GM23338 (cell line): ENCODE data around the gene PIAS1. TPM values are rescaled to one million over a fixed set of nuclear protein-coding genes. Genes with fewer than 3 reads are reported as not detected.

ENCODE experiments used
- ATAC-seq: fragments of 200-7000 bp; cut with Tn5 transposase; 3 replicates; pipeline ENCODE4 v1.9.1; 2020
- DNase-seq: peaks from one replicate; pipeline ENCODE4 v3.0.0-alpha.2; 2015; ENCODE audit warnings: low spot score
- H2AFZ ChIP-seq: fragments of 200-600 bp; sonication (generic); 2 replicates; pipeline ENCODE4 v1.8.0; 2016; ENCODE audit warnings: antibody characterized with exemption, mild to moderate bottlenecking, moderate library complexity
- H3F3A ChIP-seq: fragments of 200-600 bp; sonication (generic); replicated peaks from 2 replicates; pipeline ENCODE4 v1.8.0; 2017; ENCODE audit warnings: antibody characterized with exemption, mixed run types, low read depth
- H3K27ac ChIP-seq: fragments of 200-600 bp; sonication (generic); 2 replicates; pipeline ENCODE4 v1.6.1; 2016; ENCODE audit warnings: low read depth
- H3K27me3 ChIP-seq: fragments of 200-600 bp; sonication (generic); 2 replicates; pipeline ENCODE4 v1.8.0; 2016; ENCODE audit warnings: mild to moderate bottlenecking, mixed run types, moderate library complexity; ENCODE audit not compliant: insufficient read depth
- H3K36me3 ChIP-seq: fragments of 200-600 bp; sonication (generic); 2 replicates; pipeline ENCODE4 v1.8.0; 2016; ENCODE audit warnings: mild to moderate bottlenecking; ENCODE audit not compliant: insufficient read depth
- H3K4me1 ChIP-seq: fragments of 200-600 bp; sonication (generic); 2 replicates; pipeline ENCODE4 v1.8.0; 2016; ENCODE audit warnings: mild to moderate bottlenecking, moderate library complexity; ENCODE audit not compliant: insufficient read depth
- H3K4me2 ChIP-seq: fragments of 200-600 bp; sonication (generic); 2 replicates; pipeline ENCODE4 v1.7.1; 2017; ENCODE audit warnings: mixed run types
- H3K4me3 ChIP-seq: fragments of 200-600 bp; sonication (generic); 2 replicates; pipeline ENCODE4 v1.6.1; 2016; ENCODE audit warnings: mixed run types
- H3K79me2 ChIP-seq: fragments of 200-600 bp; sonication (generic); replicated peaks from 2 replicates; pipeline ENCODE4 v1.8.0; 2017; ENCODE audit warnings: mild to moderate bottlenecking; ENCODE audit not compliant: insufficient read depth
- H3K9me2 ChIP-seq: fragments of 200-600 bp; sonication (generic); 2 replicates; pipeline ENCODE4 v1.8.0; 2017; ENCODE audit not compliant: insufficient read depth
- H4K20me1 ChIP-seq: fragments of 200-600 bp; sonication (generic); replicated peaks from 2 replicates; pipeline ENCODE4 v1.8.0; 2017; ENCODE audit warnings: mild to moderate bottlenecking; ENCODE audit not compliant: insufficient read depth
- H3K27ac Mint-ChIP-seq: 2 replicates; pipeline ENCODE4 v1.8.0; 2020; ENCODE audit warnings: inconsistent platforms, mild to moderate bottlenecking, moderate library complexity, mixed read lengths
- H3K27me3 Mint-ChIP-seq: 3 replicates; pipeline ENCODE4 v1.8.0; 2022; ENCODE audit warnings: low read depth, mild to moderate bottlenecking, moderate library complexity, mixed read lengths, inconsistent platforms; ENCODE audit not compliant: insufficient read depth, poor library complexity
- H3K36me3 Mint-ChIP-seq: 3 replicates; pipeline ENCODE4 v1.8.0; 2021; ENCODE audit warnings: low read depth, mild to moderate bottlenecking, inconsistent platforms, moderate library complexity, mixed read lengths
- H3K4me1 Mint-ChIP-seq: 3 replicates; pipeline ENCODE4 v1.8.0; 2020; ENCODE audit warnings: mild to moderate bottlenecking, inconsistent platforms, mixed read lengths
- H3K4me3 Mint-ChIP-seq: 3 replicates; pipeline ENCODE4 v1.8.0; 2021; ENCODE audit warnings: moderate library complexity, mild to moderate bottlenecking, inconsistent platforms, mixed read lengths
- H3K9me3 Mint-ChIP-seq: 3 replicates; pipeline ENCODE4 v1.8.0; 2020; ENCODE audit warnings: moderate library complexity, mild to moderate bottlenecking, inconsistent platforms, mixed read lengths
- CREB1 ChIP-seq: fragments of 250-450 bp; sonication (Bioruptor Pico); IDR thresholded peaks from 2 replicates; pipeline ENCODE4 v1.5.0; 2020; ENCODE audit warnings: low read depth, mild to moderate bottlenecking, moderate library complexity
- EZH2 ChIP-seq: fragments of 200-600 bp; sonication (generic); IDR thresholded peaks from one replicate; pipeline ENCODE4 v1.8.0; 2017; ENCODE audit warnings: antibody characterized with exemption, mild to moderate bottlenecking, low read depth; ENCODE audit not compliant: unreplicated experiment
- JUNB ChIP-seq: IDR thresholded peaks from one replicate; pipeline ENCODE4 v1.6.1; 2016; ENCODE audit warnings: antibody characterized with exemption; ENCODE audit not compliant: unreplicated experiment
- NANOG ChIP-seq: IDR thresholded peaks from 2 replicates; pipeline ENCODE4 v1.6.1; 2016; ENCODE audit warnings: antibody characterized with exemption, borderline replicate concordance
- POLR2AphosphoS5 ChIP-seq: IDR thresholded peaks from 2 replicates; pipeline ENCODE4 v1.6.1; 2016; ENCODE audit warnings: antibody characterized with exemption, low read depth
- STAT1 ChIP-seq: IDR thresholded peaks from one replicate; pipeline ENCODE4 v1.6.1; 2016; ENCODE audit warnings: antibody characterized with exemption; ENCODE audit not compliant: unreplicated experiment
- ZNF331 ChIP-seq: fragments of 250-450 bp; sonication (Bioruptor Pico); IDR thresholded peaks from 2 replicates; pipeline ENCODE4 v1.5.0; 2020; ENCODE audit warnings: low read depth, mild to moderate bottlenecking, moderate library complexity
- polyA plus RNA-seq: library from polyadenylated mRNA; unstranded; fragments of >200 nt; fragmentation: Nextera tagmentation; extraction: Ambion mirVana; gene quantifications from 2 replicates; pipeline ENCODE4 v1.2.1, GENCODE V29; 2016
- total RNA-seq: library from RNA; depleted of rRNA; stranded (reverse); fragments of >200 nt; shearing (Covaris generic); gene quantifications from 2 replicates; pipeline ENCODE4 v1.2.3, GENCODE V29; 2014
- TF ChIP-seq, protein P1 (sequence below): IDR thresholded peaks from one replicate; pipeline ENCODE4 v1.6.1; 2018; ENCODE audit warnings: antibody characterized with exemption; ENCODE audit not compliant: unreplicated experiment
- TF ChIP-seq, protein P2 (sequence below): IDR thresholded peaks from 2 replicates; pipeline ENCODE4 v1.6.1; 2016; ENCODE audit warnings: antibody characterized with exemption
- TF ChIP-seq, protein P3 (sequence below), 2 experiments: fragments of 200-600 bp in 1 of 2; sonication (generic) in 1 of 2; conservative IDR thresholded peaks; 2 replicates each; pipeline versions ENCODE4 v1.5.1 to v1.6.1; 2016 to 2017; ENCODE audit warnings: antibody characterized with exemption in 2 of 2, low read depth in 2 of 2, mild to moderate bottlenecking in 2 of 2, moderate library complexity in 1 of 2

PIAS1 gene
- total and polyA plus RNA-seq, 2 experiments from 2014 or later: 30.7 to 32.1 TPM

DNA sequence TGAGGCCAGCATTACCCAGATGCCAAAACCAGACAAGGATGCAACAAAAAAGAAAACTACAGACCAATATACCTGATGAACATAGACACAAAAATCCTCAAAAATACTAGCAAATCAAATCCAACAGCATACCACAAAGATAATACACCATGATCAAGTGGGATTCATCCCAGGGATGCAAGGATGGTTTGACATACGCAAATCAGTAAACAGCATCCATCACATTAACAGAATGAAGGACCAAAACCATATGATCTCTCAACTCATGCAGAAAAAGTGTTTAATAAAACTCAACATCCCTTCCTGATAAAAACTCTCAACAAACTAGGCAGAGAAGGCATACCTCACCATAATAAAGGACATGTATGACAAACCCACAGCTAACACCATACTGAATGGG lies 14.0 kb upstream of the PIAS1 start:
- Histone ChIP-seq H3K27me3 (no peaks in the 10 kb centered on the region), H3F3A (no peaks in the 10 kb centered on the region), H3K27ac (no peak overlapping the region), H3K36me3 (no peaks in the 10 kb centered on the region), H3K4me3 (no peak overlapping the region), H3K4me1 (no peaks in the 10 kb centered on the region), H4K20me1 (no peaks in the 10 kb centered on the region), H3K4me2 (no peak overlapping the region), H2AFZ (no peak overlapping the region), H3K9me2 (no peaks in the 10 kb centered on the region), H3K79me2 (no peaks in the 10 kb centered on the region)
- Mint-ChIP-seq H3K36me3 (no peaks in the 10 kb centered on the region), H3K4me3 (no peak overlapping the region), H3K9me3 (peaks cover 4% of the 10 kb centered on the region; the same call in 2 of the 3 replicates), H3K27me3 (no peaks in the 10 kb centered on the region), H3K27ac (no peak overlapping the region), H3K4me1 (no peaks in the 10 kb centered on the region)
- DNase-seq (no peak), ATAC-seq (no peak)
- TF ChIP-seq STAT1: no peak
- TF ChIP-seq, protein P1, sequence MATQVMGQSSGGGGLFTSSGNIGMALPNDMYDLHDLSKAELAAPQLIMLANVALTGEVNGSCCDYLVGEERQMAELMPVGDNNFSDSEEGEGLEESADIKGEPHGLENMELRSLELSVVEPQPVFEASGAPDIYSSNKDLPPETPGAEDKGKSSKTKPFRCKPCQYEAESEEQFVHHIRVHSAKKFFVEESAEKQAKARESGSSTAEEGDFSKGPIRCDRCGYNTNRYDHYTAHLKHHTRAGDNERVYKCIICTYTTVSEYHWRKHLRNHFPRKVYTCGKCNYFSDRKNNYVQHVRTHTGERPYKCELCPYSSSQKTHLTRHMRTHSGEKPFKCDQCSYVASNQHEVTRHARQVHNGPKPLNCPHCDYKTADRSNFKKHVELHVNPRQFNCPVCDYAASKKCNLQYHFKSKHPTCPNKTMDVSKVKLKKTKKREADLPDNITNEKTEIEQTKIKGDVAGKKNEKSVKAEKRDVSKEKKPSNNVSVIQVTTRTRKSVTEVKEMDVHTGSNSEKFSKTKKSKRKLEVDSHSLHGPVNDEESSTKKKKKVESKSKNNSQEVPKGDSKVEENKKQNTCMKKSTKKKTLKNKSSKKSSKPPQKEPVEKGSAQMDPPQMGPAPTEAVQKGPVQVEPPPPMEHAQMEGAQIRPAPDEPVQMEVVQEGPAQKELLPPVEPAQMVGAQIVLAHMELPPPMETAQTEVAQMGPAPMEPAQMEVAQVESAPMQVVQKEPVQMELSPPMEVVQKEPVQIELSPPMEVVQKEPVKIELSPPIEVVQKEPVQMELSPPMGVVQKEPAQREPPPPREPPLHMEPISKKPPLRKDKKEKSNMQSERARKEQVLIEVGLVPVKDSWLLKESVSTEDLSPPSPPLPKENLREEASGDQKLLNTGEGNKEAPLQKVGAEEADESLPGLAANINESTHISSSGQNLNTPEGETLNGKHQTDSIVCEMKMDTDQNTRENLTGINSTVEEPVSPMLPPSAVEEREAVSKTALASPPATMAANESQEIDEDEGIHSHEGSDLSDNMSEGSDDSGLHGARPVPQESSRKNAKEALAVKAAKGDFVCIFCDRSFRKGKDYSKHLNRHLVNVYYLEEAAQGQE: no peak
- TF ChIP-seq POLR2AphosphoS5: no peak
- no peak for TF ChIP-seq EZH2

DNA sequence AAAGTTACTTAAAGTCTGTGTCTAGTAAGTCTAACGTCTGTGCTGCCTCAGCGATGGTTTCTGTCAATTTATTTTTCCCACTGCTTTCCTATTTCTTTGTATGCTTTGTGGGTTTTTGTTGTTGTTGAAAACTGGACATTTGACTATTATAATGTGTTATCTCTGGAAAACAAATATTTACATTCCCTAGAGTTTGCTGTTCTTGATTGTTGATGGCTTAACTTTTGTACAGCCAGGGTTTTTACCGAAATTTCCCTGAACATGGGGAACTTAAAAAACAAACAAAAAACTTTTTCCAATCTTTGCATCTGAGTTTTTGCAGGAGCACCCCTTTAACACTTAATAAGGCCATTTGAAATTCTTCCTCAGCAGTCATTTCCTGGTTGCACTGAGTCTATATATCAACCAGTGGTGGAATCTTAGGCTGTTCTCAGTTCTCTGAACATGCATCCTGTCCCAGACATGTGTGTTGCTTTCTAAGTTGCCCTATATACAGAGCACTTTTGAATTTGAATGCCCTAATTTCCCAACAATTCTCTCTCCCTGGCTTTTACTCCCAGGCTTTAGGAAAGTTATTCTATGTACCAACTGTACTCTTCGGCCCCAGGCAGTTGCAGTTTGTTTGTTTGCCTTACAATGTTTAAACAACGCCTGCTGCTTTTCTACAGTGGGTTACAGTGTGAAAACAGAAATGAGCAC lies 11.8 kb upstream of the PIAS1 start:
- H3K4me1 Mint-ChIP-seq: no peaks in the 10 kb centered on the region
- no peak overlapping the region for H3K27ac ChIP-seq
- no peak overlapping the region for H3K4me3 Mint-ChIP-seq
- ATAC-seq: no peak
- H3K79me2 ChIP-seq: no peaks in the 10 kb centered on the region
- no peaks in the 10 kb centered on the region for H3F3A ChIP-seq
- no peaks in the 10 kb centered on the region for H3K27me3 Mint-ChIP-seq
- no peaks in the 10 kb centered on the region for H3K36me3 ChIP-seq
- H3K36me3 Mint-ChIP-seq: peaks cover 2% of the 10 kb centered on the region; the same call in 1 of the 3 replicates
- no peaks in the 10 kb centered on the region for H3K9me2 ChIP-seq
- H3K27me3 ChIP-seq: no peaks in the 10 kb centered on the region
- no peak overlapping the region for H3K4me3 ChIP-seq
- DNase-seq: no peak
- no peaks in the 10 kb centered on the region for H4K20me1 ChIP-seq
- no peak overlapping the region for H3K4me2 ChIP-seq
- H3K27ac Mint-ChIP-seq: no peak overlapping the region
- no peaks in the 10 kb centered on the region for H3K4me1 ChIP-seq
- peak overlapping the region; percentile 23; the same call in 1 of the 2 replicates for H2AFZ ChIP-seq
- H3K9me3 Mint-ChIP-seq: peaks cover 9% of the 10 kb centered on the region
- TF ChIP-seq, protein P2, sequence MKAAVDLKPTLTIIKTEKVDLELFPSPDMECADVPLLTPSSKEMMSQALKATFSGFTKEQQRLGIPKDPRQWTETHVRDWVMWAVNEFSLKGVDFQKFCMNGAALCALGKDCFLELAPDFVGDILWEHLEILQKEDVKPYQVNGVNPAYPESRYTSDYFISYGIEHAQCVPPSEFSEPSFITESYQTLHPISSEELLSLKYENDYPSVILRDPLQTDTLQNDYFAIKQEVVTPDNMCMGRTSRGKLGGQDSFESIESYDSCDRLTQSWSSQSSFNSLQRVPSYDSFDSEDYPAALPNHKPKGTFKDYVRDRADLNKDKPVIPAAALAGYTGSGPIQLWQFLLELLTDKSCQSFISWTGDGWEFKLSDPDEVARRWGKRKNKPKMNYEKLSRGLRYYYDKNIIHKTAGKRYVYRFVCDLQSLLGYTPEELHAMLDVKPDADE: no peak
- TF ChIP-seq EZH2 (no peak), CREB1 (CRISPR knock-in tag) (no peak), ZNF331 (no peak), POLR2AphosphoS5 (no peak), JUNB (no peak), NANOG (no peak)
- TF ChIP-seq, protein P3, sequence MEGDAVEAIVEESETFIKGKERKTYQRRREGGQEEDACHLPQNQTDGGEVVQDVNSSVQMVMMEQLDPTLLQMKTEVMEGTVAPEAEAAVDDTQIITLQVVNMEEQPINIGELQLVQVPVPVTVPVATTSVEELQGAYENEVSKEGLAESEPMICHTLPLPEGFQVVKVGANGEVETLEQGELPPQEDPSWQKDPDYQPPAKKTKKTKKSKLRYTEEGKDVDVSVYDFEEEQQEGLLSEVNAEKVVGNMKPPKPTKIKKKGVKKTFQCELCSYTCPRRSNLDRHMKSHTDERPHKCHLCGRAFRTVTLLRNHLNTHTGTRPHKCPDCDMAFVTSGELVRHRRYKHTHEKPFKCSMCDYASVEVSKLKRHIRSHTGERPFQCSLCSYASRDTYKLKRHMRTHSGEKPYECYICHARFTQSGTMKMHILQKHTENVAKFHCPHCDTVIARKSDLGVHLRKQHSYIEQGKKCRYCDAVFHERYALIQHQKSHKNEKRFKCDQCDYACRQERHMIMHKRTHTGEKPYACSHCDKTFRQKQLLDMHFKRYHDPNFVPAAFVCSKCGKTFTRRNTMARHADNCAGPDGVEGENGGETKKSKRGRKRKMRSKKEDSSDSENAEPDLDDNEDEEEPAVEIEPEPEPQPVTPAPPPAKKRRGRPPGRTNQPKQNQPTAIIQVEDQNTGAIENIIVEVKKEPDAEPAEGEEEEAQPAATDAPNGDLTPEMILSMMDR (conservative IDR thresholded peaks at IDR 0.05; ENCODE audit: low read depth in 2 of 2): no peak
- TF ChIP-seq, protein P1: no peak
